Limb (tissue), 2 donors: ENCODE data around the gene GRID1.
"Not testable (repeated sequence)": the region's sequence is repeated elsewhere in the genome, so short reads cannot be mapped to it uniquely, and the experiment has no call there.

Experiments
- DNase-seq, 2 donors: peaks; one replicate each; pipeline ENCODE4 v3.0.0-alpha.2; 2016; ENCODE audit errors: extremely low spot score in 2 of 2

The GRID1 gene

GRCh38 chr10:86090807-86091206, 275.8 kb downstream of the GRID1 start:
- DNase-seq = no peak

- DNase-seq = no peak
Measured at GRCh38 chr10:86087716-86088115, 278.9 kb downstream of the GRID1 start.

- DNase-seq = no peak
Measured at GRCh38 chr10:86086418-86086817, 280.2 kb downstream of the GRID1 start.

GRCh38 chr10:86085686-86086085, 280.9 kb downstream of the GRID1 start:
- DNase-seq = no peak

- no peak for DNase-seq
Measured at GRCh38 chr10:86085136-86085535, 281.5 kb downstream of the GRID1 start.

GRCh38 chr10:86084585-86084984, 282.0 kb downstream of the GRID1 start:
- no peak for DNase-seq

- DNase-seq = no peak
Measured at GRCh38 chr10:86083664-86084175, 282.9 kb downstream of the GRID1 start.

GRCh38 chr10:86083206-86083605, 283.4 kb downstream of the GRID1 start:
- no peak for DNase-seq

- DNase-seq = no peak
Measured at GRCh38 chr10:86082556-86082955, 284.0 kb downstream of the GRID1 start.

- no peak for DNase-seq
Measured at GRCh38 chr10:86079088-86079487, 287.5 kb downstream of the GRID1 start.

GRCh38 chr10:86078639-86079035, 288.0 kb downstream of the GRID1 start:
- DNase-seq = no peak

GRCh38 chr10:86077871-86078638, 288.5 kb downstream of the GRID1 start:
- DNase-seq = no peak

- DNase-seq = no peak
Measured at GRCh38 chr10:86077271-86077670, 289.3 kb downstream of the GRID1 start.

GRCh38 chr10:86076497-86076896, 290.1 kb downstream of the GRID1 start:
- not testable (repeated sequence) for DNase-seq

- no peak for DNase-seq
Measured at GRCh38 chr10:86075512-86075911, 291.1 kb downstream of the GRID1 start.

GRCh38 chr10:86074294-86074693, 292.3 kb downstream of the GRID1 start:
- DNase-seq = no peak

- DNase-seq = no peak
Measured at GRCh38 chr10:86073199-86073977, 293.2 kb downstream of the GRID1 start.

- DNase-seq = no peak
Measured at GRCh38 chr10:86072413-86072812, 294.2 kb downstream of the GRID1 start.

GRCh38 chr10:86071758-86072157, 294.8 kb downstream of the GRID1 start:
- DNase-seq = no peak

GRCh38 chr10:86071145-86071544, 295.4 kb downstream of the GRID1 start:
- no peak for DNase-seq

- DNase-seq = no peak
Measured at GRCh38 chr10:86070278-86070677, 296.3 kb downstream of the GRID1 start.

GRCh38 chr10:86068231-86069054, 298.2 kb downstream of the GRID1 start:
- DNase-seq = no peak
